H1 (cell line): ENCODE results near the gene HHAT.

Experiments
- BRCA1 ChIP-seq: IDR thresholded peaks from 2 replicates; pipeline ENCODE4 v1.6.1; 2012; ENCODE audit warnings: low read depth, low read length, improper control_type of control experiment
- MAFK ChIP-seq: IDR thresholded peaks from 2 replicates; pipeline ENCODE4 v1.6.1; 2012; ENCODE audit warnings: low read depth, mild to moderate bottlenecking, improper control_type of control experiment, low read length
- POLR2A ChIP-seq, 2 experiments: IDR thresholded peaks; 1 replicate in 1 of 2; 2 replicates in 1 of 2; pipeline ENCODE4 v1.6.1; 2011; ENCODE audit warnings: low read depth in 2 of 2, low read length in 2 of 2, mild to moderate bottlenecking in 2 of 2; ENCODE audit errors: control extremely low read depth in 1 of 2
- POLR2AphosphoS5 ChIP-seq: IDR thresholded peaks from 2 replicates; pipeline ENCODE4 v1.6.1; 2011; ENCODE audit warnings: low read depth, low read length
- POU5F1 ChIP-seq: IDR thresholded peaks from 2 replicates; pipeline ENCODE4 v1.6.1; 2011; ENCODE audit warnings: low read depth, mild to moderate bottlenecking, low read length, moderate library complexity
- SIX5 ChIP-seq: IDR thresholded peaks from 2 replicates; pipeline ENCODE4 v1.6.1; 2011; ENCODE audit warnings: mild to moderate bottlenecking, low read depth, low read length
- TEAD4 ChIP-seq: IDR thresholded peaks from 2 replicates; pipeline ENCODE4 v1.6.1; 2012; ENCODE audit warnings: low read depth, low read length, inconsistent platforms, mixed read lengths
- TF ChIP-seq, protein P1 (sequence below): IDR thresholded peaks from 2 replicates; pipeline ENCODE4 v1.6.1; 2012; ENCODE audit warnings: low read length, inconsistent platforms
- TF ChIP-seq, protein P2 (sequence below), 3 experiments: IDR thresholded peaks; 1 replicate in 2 of 3; 2 replicates in 1 of 3; pipeline versions ENCODE4 v1.5.1 to v1.6.1; 2011; ENCODE audit warnings: low read length in 3 of 3, mild to moderate bottlenecking in 3 of 3, inconsistent platforms in 2 of 3, low read depth in 1 of 3, moderate library complexity in 1 of 3; ENCODE audit not compliant: insufficient read depth in 1 of 3; ENCODE audit errors: control extremely low read depth in 1 of 3
- TF ChIP-seq, protein P3 (sequence below): IDR thresholded peaks from 2 replicates; pipeline ENCODE4 v1.6.1; 2011; ENCODE audit warnings: low read depth, mild to moderate bottlenecking, low read length; ENCODE audit not compliant: insufficient read depth

DNA sequence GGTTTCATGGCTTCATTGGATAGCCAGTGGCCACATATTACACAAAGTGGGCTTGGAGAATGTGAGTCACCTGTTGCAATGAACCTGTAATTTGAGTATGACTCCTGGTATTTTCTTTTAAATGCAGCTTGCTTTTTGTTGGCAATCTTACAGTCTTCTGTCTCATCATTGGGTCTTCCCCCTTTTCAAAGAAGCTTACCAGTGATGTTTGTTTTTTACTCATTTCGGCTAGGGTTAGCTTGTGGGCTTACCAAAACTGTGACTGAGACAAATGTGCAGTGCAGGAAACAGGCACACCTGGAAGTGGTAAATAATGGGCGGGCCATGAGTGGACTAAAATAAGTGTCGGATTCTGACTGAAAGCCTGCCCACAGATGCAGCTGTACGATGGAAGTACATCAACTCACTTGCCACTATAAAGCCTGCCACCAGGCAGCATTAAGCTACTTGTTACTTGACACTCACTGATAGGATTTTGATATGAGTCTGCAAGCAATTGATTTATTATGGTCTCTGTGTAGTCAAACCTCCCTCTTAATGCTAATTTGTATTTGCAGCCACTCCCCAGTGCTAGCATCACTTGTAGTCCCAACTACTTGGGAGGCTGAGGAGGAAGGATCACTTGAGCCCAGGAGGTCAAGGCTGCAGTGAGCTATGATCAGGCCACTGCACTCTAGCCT is 4.2 kb downstream of the HHAT start:
- TF ChIP-seq POU5F1 (no peak), POLR2A (IDR thresholded peaks at IDR 0.05; ENCODE audit: control extremely low read depth in 1 of 2, low read depth in 2 of 2, low read length in 2 of 2) (no peak), MAFK (no peak), BRCA1 (no peak), TEAD4 (no peak), POLR2AphosphoS5 (no peak), SIX5 (no peak)
- TF ChIP-seq, protein P1, sequence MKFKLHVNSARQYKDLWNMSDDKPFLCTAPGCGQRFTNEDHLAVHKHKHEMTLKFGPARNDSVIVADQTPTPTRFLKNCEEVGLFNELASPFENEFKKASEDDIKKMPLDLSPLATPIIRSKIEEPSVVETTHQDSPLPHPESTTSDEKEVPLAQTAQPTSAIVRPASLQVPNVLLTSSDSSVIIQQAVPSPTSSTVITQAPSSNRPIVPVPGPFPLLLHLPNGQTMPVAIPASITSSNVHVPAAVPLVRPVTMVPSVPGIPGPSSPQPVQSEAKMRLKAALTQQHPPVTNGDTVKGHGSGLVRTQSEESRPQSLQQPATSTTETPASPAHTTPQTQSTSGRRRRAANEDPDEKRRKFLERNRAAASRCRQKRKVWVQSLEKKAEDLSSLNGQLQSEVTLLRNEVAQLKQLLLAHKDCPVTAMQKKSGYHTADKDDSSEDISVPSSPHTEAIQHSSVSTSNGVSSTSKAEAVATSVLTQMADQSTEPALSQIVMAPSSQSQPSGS: no peak
- TF ChIP-seq, protein P2, sequence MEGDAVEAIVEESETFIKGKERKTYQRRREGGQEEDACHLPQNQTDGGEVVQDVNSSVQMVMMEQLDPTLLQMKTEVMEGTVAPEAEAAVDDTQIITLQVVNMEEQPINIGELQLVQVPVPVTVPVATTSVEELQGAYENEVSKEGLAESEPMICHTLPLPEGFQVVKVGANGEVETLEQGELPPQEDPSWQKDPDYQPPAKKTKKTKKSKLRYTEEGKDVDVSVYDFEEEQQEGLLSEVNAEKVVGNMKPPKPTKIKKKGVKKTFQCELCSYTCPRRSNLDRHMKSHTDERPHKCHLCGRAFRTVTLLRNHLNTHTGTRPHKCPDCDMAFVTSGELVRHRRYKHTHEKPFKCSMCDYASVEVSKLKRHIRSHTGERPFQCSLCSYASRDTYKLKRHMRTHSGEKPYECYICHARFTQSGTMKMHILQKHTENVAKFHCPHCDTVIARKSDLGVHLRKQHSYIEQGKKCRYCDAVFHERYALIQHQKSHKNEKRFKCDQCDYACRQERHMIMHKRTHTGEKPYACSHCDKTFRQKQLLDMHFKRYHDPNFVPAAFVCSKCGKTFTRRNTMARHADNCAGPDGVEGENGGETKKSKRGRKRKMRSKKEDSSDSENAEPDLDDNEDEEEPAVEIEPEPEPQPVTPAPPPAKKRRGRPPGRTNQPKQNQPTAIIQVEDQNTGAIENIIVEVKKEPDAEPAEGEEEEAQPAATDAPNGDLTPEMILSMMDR (IDR thresholded peaks at IDR 0.05; ENCODE audit: control extremely low read depth in 1 of 3, insufficient read depth in 1 of 3, low read depth in 1 of 3, low read length in 3 of 3): no peak
- TF ChIP-seq, protein P3, sequence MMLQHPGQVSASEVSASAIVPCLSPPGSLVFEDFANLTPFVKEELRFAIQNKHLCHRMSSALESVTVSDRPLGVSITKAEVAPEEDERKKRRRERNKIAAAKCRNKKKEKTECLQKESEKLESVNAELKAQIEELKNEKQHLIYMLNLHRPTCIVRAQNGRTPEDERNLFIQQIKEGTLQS: no peak
